ENCODE data around the gene APOL6.
"Not testable (repeated sequence)": the region's sequence is repeated elsewhere in the genome, so short reads cannot be mapped to it uniquely, and the experiment has no call there.

The APOL6 gene

DNA sequence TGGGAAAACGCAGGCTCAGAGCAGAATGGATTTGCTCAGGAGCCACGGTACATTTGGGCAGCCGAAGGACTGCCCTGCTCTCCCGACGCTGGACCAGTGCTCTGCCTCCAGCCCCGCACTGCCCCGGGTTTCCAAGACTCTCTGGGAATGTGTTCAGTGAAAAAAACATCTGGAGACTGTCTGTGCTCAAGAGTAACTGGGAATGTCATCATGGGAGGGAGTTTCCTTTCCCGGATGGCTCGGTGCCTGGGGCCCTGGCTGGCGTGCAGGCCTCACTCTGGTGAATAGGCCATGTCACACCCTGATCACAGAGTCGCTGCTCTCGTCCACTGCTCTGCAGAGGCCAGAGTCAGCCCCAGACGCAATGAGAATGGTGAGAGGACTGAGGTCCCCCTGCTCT is 9.8 kb upstream of the APOL6 start:
- no peak for DNase-seq

DNA sequence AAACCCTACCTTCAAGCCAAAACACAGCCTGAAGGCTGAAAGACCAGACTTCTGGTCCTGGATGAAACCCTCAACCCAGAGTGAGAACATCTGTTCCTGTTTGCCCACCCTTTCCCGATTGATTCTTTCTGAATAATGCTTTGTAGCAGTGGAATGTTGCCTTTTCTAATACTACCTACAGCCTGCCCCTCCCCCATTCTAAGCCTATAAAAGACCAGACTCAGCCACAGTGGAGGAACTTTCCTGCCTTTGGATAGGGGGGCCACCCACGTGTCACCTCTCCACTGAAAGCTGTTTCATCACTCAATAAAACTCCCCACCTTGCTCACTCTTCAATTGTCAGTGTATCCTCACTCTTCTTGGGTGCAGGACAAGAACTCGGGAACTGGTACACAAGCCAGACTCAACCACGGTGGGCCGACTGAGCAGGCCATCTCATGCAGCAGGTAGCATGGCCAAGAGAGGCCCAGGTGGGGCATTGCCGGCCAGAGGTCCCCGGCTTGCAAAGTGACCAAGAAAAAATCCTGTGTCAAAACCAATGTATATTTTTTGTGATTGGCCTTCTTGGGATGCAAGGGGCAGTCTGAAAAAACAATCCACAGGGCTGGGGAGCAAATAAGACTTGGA is 6.6 kb upstream of the APOL6 start:
- DNase-seq, result no peak

DNA sequence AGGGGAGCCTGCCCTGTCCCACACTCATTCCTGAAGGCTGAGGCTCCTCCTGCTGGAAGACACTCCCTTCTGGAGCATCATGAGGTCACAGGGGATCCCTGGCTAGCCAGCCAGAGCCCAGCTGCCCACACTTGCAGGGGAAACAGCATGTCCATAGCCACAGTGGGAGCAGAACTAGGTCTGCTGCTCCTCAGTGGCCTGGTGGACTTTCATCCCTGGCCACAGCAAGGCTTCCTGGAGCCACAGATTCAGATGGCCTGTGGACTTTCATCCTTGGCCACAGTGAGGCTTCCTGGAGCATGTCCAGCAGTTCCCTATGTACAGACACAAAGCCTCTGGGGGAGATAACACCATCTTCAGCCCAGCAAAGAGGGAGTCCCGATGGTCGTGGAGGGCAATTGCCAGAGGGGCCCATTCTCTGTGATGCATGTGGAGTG is 5.9 kb upstream of the APOL6 start:
- no peak for DNase-seq

- no peak for DNase-seq
These were observed 4.3 kb upstream of the APOL6 start for GRCh38 chr22:35643991-35644390.

- no peak for DNase-seq
These were observed 2.6 kb upstream of the APOL6 start for GRCh38 chr22:35645646-35646045.

DNA sequence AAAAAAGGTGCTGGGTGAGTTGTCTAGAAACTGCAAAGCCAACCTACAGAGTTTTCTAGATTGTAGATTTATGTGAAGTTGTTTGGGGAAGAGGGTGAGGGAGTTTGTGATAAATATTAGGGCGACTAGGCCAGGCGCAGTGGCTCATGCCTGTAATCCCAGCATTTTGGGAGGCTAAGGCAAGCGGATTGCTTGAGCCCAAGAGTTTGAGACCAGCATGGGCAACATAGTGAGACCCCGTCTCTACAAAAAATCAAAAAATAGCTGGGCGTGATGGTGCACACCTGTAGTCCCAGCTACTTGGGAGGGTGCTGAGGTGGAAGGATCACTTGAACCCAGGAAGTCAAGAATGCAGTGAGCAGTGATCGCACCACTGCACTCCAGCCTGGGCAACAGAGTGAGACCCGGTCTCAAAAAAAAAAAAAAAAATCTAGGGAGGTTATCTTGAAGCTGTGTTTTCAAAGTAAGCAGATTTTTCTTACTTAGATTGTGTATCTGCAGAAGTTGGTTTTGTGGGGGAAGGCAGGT is 844 bp downstream of the APOL6 start:
- DNase-seq, result no peak

DNA sequence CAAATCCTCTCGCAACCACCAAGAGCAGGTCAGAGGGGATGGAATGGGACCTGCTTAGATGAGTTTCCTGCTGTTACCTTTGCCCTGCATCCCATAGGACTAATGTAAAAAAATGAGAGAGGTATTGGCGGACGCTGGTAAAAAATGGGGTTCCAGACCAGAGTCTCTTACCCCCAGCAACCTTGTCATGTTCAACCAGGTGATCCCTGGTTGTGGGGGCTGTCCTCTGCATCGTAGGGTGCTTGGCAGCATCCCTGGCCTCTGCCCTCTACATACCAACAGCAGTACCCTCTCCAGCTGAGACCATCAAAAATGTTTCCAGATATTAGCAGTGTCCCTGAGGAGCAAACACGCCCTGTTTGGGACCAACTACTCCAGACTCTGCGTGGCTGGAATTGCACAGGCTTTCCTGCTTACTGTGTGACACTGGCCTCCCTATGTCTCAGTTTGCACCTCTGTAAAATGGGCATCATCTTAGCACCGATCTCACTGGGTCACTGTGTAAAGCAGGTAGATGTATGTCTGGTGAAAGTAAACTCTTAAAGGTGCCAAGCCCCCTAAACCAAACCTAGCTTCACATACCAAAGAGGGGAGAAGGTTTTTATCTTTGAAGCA is 1.5 kb downstream of the APOL6 start:
- no peak for DNase-seq

DNA sequence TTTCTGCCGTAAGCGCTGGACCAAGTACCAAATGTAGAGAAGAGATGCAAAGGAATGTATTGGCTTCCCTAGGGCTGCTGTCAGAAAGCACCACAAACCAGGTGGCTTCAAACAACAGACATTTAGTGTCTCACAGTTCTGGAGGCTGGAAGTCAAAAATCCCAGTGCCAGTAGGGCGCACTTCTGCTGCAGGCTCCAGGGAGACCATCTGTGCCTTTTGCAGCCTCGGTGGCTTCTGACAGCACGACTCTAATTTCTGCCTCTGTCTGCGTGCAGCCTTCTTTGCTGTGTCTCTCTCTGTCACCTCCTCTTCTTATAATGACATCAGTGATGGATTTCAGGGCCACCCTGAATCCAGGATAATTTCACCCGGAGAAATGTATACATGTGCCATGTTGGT is 2.8 kb downstream of the APOL6 start:
- DNase-seq, result no peak

DNA sequence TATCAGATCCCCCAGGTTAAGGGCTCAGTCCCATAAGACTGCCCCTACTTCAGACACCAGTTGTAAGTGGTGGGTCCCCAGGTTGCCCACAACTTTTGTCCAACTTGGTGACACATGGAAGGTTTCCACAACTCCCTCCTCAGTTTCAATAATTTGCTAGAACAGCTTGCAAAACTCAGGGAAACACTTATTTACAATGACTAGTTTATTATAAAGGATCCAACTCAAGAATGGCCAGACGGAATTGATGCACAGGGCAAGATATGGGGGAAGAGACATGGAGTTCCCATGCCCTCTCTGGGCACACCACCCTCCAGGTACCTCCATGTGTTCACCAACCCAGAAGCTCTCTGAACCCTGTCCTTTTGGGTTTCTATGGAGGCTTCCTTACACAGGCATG is 5.6 kb downstream of the APOL6 start:
- DNase-seq, result no peak

DNA sequence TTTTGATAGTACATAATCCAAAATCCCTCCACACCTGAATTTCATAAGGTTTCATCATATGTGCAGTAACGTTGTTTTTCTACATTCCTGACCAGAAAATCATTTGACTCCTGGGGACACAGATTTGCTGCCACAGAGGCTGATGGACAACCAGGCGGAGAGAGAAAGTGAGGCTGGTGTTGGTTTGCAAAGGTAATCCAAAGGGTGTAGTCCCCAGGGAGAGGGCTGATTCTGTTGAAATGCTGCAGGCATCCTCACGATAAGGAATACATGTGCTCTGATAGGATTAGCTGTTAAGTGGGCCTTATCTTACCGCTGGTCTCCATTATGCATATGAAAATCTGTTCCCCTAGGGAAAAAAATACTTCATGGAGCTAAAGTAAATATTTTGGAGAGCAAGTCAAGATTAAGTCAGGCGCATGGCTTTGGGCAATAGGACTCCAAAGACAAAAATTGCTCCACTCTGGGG is 8.1 kb downstream of the APOL6 start:
- DNase-seq, result no peak

GRCh38 chr22:35657571-35658312 is 9.5 kb downstream of the APOL6 start:
- DNase-seq, result no peak

GRCh38 chr22:35660291-35661127 is 12.3 kb downstream of the APOL6 start:
- peak; percentile 52 for DNase-seq

DNA sequence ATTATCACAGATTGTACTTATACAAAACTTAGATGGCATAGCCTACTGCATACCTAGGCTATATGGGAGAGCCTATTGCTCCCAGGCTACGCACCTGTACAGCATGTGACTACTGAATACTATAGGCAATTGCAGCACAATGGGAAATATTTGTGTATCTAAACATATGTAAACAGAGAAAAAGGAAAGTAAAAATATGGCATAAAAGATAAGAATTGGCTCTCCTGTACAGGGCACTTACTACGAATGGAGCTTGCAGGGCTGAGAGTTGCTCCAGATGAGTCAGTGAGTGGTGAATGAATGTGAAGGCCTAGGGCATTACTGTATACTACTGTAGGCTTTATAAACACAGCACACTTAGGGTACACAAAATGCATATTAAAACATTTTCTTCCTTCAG is 13.2 kb downstream of the APOL6 start:
- no peak for DNase-seq

DNA sequence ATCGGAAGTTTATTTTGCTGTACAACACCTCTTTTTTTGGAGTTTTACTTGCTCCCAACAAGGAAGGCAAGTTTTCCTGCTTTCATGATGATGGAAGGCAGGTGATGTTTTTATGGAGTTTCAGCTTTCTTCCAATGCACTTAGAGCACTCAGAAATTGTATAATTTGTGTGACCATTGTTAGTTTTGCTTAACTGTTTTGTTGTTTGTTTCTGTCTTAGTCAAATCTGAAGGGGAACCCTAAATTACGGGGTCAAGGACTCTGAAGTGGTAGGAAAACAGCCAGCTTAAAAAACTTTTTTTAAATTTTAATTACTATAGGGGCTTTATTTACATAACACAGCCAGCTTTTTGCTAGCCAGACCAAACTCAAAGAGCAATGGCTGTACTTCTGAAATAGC is 14.7 kb downstream of the APOL6 start:
- no peak for DNase-seq

- DNase-seq, result no peak
These were observed 15.1 kb downstream of the APOL6 start for GRCh38 chr22:35663371-35663770.

DNA sequence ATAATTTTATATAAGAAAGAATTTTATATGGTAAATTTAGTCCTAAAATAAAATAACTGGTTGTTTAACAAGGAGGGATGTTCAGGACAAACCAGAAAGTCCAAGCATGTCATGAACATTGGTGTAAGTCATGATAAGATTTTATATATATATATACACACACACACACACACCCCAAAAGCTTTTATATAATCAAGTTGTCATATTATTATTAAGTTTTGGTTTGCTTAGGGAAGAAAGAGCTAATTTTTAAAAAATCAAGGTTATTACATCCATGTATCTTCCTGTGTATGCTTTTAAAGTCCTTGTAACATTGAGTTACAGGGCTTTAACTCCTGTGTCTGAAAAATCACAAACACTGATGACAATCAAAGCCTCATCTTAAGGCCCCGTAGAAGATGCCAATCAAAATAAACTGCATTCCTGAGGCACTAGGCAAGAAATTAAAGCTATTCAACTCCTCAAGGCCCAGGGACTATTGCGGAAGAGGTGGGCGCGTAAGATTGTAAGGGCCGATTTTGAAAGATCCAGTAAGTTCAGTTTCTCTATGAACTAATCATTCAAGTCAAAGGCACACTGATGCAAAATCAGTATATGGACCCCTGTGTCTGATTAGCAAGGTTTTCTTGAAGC is 16.8 kb downstream of the APOL6 start:
- DNase-seq, result no peak

DNA sequence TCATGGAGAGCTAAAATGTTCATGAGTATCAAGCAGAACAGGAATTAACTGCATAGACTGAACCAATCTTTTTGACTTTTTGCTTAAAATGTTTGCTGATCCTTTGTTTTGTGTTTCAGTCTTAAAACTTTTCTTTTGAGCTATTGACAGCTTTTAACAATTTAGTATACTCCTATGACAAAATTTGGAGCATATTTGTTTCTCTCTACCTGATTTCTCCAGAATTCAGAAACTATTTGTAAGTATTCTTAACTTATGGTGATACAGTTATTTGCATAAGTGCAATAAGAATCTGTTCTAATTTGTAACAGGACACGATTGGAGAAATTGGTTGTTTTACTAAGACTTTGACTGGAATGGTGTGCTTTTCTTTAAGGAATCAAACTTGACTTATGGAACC is 18.5 kb downstream of the APOL6 start:
- not testable (repeated sequence) for DNase-seq

- DNase-seq, result no peak
These were observed 26.1 kb downstream of the APOL6 start for GRCh38 chr22:35674335-35674734.

- not testable (repeated sequence) for DNase-seq
These were observed 27.8 kb downstream of the APOL6 start for GRCh38 chr22:35676065-35676464.

GRCh38 chr22:35677460-35678187 is 29.4 kb downstream of the APOL6 start:
- no peak for DNase-seq

- no peak for DNase-seq
These were observed 30.6 kb downstream of the APOL6 start for GRCh38 chr22:35678836-35679235.

DNA sequence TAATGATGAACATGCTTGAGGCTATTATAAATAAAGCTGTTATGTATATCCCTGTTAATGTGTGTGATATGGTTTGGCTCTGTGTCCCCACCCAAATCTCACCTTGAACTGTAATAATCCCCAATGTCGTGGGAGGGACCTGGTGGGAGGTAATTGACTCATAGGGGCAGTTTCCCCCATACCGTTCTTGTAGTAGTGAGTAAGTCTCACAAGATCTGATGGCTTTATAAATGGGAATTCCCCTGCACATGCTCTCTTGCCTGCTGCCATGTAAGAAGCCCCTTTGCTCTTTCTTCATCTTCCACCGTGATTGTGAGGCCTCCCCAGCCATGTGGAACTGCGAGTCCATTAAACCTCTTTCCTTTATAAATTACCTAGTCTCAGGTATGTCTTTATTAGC is 31.2 kb downstream of the APOL6 start:
- peak; percentile 68 for DNase-seq
